HG03439 (cell line): Measurements from ENCODE around the gene UBE3D.
"Not testable (repeated sequence)": the region's sequence is repeated elsewhere in the genome, so short reads cannot be mapped to it uniquely, and the experiment has no call there.

Experiments used
- ATAC-seq: cut with Tn5 transposase; IDR thresholded peaks from one replicate; pipeline ENCODE4 v1.9.1; 2021; ENCODE audit warnings: mild to moderate bottlenecking, moderate library complexity; ENCODE audit not compliant: unreplicated experiment

The UBE3D gene

DNA sequence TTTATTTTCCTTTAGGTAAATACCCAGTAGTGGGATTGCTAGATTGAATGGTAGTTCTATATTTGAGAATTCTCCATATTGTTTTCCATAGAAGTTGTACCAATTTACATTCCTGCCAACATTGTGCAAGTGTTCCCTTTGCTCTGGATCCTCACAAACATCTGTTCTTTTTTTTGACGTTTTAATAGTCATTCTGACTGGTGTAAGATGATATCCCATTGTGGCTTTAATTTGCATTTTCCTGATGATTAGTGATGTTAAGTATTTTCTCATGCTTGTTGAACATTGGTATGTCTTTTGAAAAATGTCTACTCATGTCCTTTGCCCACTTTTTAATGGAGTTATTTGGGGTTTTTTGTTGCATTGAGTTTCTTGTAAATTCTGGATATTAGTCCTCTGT lies 85.6 kb downstream of the UBE3D start:
- no peak for ATAC-seq

DNA sequence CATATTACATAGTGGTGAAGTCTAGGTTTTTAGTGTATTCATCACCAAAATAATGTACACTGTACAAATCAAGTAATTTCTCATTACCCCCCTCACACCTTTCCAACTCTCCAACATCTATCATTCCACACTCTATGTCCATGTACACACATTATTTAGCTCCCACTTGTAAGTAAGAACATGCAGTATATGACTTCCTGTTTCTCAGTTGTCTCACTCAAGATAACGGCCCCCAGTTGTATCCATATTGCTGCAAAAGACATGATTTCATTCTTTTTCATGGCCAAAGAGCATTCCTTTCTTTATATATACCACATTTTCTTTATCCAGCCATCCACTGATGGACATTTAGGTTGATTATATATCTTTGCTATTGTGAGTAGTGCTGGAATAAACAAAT lies 86.0 kb downstream of the UBE3D start:
- no peak for ATAC-seq

DNA sequence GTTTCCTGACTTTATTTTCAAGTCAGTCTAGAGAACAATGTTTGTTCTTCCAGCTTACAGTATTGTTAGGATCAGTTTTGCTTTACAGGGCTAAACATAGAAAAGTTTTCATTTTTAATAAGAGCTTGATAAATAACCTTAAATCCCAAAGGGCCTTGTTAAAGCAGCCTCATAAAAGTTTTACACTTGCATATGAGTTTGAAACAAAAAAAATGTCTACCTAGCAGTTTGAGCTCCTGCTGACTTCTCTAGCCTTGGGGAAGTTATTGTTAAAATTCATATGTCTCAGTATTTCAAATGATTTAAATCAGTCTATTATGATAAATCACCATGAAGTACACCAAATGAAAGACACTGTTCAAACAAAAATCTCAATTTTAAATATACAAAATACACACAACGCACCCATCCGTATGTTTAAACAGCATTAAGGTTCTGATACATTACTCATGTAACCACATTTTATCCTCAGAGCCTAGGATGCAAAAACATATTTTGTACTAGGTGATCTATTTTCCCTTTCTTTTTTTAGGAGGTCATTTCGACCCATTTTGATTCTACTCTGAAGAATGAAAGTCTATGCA lies 87.2 kb downstream of the UBE3D start:
- ATAC-seq, result no peak

GRCh38 chr6:82976179-82976578 lies 89.5 kb downstream of the UBE3D start:
- ATAC-seq, result no peak

DNA sequence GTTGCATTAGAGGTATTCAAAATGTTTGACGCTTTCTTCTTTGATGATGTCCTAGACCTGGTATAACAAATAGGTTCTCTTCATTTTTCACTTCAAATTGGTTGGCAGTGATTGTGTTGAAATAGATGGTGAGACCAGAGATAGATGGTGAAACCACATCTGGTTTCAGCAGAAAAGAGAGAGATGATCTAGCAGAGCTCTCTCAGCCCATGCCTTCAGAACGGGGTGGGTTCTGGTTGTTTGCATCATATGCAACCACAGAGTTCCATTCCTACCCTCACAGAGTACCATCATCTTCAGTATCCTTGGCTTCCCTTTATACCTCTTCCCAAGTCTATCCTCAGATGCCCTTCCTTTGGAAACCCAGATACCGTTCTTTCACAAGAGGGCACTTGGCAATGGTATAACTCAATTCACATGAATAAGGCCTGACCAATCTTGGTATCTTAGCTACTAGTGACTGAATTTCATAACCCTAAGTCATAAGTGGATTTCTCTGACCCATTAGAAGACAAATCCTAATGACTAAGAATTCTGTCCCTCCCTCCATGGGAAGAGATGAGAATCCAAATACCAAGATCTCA lies 93.7 kb downstream of the UBE3D start:
- ATAC-seq, result no peak

DNA sequence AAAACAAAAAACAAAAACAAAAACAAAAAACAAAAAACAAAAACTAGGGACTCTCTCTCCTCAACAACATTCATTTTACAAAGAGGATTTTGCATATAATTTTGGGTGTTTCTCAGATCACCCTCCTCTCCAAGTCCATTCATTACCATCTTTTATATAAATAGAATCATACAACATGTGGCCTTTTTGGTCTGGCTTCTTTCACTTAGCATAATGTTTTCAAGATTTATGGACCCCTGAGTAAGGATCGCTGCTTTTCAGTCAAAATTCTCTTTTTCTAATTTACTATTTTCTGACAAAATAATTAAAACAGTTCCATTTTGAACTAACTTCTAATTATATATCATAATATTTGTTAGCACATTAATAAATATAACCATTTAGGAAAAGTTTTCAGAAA lies 94.8 kb downstream of the UBE3D start:
- ATAC-seq, result no peak

DNA sequence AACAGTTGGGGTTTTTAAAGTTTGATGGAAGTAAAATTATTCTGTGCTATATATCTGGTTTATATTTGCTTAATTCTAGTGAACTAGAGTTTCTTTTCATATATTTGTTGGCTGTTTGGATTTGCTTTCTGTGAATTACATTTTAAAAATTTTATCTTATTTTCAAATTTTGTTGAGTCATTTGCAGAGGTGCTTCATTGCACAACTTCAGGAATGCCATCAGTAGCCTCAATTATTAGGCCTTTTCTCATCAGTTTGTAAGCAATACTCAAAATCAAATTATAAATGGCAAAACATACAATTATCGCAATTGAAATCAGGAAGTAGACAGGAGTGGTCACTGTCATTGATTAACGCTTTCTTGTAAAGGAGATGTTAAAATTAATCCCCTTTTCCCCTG lies 96.9 kb downstream of the UBE3D start:
- ATAC-seq, result no peak

- ATAC-seq, result no peak
Measured at GRCh38 chr6:82963191-82963925, 102.3 kb downstream of the UBE3D start.

- no peak for ATAC-seq
Measured at GRCh38 chr6:82959385-82959941, 106.2 kb downstream of the UBE3D start.

DNA sequence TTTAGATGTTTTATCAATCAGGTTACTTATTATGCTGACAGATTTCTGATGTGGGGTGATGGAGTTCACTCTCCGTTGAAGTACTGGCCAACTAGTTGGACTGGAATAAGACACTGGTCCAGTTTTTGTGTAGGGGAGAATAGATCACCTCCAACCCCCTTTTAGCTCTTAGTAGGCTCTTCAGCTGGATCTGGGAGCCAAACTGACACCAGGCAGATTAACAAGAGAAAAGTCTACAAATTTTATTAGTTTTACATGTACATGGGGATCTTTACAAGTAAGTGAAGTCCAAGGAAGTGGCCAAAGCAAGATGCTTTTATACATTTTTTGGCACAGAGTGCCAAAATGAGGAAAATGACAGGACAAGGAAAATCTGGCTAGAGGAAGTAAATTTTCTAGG lies 107.1 kb downstream of the UBE3D start:
- no peak for ATAC-seq

GRCh38 chr6:82957868-82958245 lies 107.8 kb downstream of the UBE3D start:
- ATAC-seq, result no peak

DNA sequence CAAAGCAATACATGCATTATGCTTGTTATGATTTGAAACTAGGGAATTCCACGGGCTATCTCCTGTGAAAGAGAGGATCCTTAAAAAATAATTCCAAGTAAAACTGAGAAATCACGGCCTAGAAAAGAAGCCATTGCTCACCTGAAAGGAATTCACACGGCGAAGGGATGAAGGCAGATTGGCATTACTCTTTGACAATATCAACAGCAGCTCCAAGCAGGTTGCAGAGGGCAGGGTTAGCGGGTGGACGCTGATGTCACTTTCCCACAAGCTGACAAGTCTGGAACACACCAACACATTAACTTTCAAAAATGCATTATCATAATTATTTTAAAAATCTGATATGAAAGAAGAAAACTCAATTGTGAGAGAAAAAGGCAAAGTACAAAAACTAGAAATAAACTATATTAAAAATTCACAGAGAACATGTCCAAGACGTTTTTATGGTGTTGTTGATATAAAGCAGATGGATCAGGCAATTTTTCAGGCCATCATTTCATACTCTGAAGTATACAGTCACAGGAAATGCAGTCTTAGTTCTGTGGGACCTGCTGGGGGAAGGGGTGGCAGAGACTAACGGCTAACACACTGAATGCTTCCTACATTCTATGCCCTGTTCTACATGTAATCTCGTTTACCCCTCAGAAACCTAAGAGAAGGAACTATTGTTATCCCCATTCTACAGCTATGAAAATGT lies 108.3 kb downstream of the UBE3D start:
- no peak for ATAC-seq

DNA sequence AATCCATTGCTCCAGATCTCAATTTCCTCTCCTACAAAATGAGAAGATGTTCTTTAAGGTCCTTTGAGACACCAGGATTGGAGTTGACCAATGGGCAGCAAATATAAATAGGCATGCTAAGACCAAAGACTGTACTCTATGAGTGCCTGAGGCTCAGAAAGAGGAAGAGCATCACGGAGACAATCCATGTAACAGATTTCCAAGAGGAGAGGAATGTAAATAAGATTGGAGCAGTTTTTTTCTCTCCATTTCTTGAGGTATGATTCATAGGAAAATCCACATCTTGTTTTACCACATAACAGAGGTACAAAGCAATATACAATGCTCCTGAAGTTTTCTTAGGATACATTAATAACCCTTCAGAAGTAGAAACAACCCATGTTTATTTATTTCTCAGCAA lies 109.8 kb downstream of the UBE3D start:
- ATAC-seq, result no peak

DNA sequence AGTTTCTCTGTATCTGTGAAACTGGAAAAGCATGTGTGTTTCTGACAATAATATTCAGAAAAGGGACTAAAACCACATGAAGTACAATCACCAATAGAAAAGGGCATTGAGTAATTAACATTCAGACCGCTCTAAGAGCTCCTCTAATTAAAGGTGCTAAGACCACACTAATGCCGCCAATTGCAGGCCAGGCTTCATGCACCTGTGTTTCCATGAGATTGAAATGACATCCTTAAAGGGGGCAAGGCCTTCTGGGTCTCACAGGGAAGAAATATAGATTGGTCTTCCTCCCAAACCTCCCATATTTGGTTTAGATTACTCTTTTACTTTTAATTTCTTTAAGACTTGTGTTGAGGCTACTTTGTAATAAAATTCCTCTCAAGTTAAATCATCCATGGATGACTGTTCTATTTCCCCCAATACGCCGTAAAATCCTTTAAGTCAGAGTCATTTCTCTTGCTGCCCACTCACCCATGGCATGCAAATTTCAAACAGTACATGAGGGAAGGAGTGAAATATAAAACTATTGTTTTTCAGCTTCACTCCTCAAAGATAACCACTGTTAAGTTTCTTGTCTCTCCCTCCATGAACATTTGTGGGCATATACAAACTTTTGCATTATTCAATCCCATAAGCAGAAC lies 110.6 kb downstream of the UBE3D start:
- no peak for ATAC-seq

DNA sequence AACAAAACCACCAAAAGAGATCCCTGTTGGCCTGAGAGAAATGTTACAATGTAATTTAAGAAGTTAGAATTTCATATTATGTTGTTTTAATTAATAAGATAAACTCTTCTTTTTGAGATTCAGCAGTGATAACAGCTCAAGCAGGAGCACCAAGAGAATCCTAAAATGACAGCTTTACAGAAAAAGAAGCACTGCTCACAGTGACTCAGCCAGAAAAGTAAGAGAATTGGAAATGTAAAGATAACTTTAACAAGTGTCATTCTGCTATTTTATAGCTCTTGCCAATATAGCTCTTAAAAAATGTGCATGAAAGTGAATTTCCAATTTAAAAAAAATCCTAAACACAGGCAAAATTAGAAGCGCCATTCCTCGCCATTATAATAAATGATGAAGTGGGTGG lies 111.3 kb downstream of the UBE3D start:
- no peak for ATAC-seq

GRCh38 chr6:82953871-82954270 lies 111.8 kb downstream of the UBE3D start:
- no peak for ATAC-seq

- ATAC-seq, result no peak
Measured at GRCh38 chr6:82951935-82952334, 113.7 kb downstream of the UBE3D start.

DNA sequence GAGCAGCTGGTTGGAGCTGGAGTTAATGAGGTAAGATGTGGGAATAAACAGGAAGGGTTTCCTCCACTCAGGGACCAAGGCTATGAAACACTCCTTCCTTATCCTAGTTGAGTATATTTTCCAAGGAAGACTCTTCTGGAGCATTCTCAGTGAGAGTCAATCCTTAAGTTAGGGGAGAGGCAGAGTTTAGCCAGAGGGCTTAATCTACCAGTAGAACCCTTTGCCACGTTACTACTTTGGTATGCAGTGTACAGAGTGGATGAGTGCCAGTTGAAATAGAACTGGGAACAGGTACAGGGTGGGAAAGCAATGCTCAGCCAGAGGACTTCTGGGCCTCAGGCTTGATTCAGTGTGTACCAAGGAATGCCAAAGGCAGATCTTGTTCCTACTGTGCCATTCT lies 114.3 kb downstream of the UBE3D start:
- no peak for ATAC-seq

DNA sequence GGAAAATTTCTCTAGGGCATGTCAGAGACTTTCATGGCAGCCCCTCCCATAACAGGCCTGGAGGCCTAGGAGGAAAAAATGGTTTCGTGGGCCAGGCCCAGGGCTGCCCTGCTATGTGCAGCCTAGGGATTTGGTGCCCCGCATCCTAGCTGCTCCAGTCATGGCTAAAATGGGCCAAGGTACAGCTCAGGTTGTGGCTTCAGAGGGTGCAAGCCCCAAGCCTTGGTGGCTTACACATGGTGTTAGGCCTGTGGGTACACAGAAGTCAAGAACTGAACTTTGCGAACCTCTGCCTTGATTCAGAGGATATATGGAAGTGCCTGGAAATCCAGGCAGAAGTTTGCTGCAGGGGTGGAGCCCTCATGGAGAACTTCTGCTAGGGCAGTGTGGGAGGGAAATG lies 134.7 kb downstream of the UBE3D start:
- not testable (repeated sequence) for ATAC-seq

DNA sequence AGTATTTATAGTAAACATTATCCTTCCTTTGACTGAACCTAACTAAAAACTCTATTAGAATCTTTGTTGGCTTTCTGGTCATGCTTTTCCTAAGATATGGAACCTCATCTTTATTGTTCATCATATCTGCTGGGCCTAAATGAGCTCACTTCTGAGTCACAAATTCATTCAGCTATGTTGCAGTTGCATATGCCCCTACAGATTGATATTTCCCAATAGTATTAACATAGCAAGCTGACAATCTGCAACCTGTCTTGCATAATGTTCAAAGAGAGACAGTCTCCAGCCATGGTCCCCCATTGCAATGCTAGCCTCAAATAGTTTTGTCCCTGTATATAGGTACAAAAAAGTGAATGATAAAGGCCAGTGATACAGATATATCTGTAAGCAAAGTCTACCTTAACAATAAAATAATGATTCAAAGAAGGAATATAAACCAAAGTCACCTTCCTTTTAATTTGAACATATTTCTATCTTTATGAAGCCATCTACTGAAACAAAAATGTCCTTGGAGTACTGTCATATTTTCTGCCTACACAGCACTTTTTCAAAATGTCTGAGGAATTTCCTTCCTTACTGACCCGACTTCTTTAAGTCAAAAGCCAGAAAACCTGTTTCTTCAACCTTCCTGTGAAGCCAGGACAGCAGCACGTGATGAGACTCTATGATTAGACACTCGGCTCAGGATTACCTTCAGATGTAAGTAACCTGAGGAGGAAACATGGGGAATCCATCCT lies 140.7 kb downstream of the UBE3D start:
- ATAC-seq, result no peak

- no peak for ATAC-seq
Measured at GRCh38 chr6:82921258-82921657, 144.4 kb downstream of the UBE3D start.
